NCI-H2227 (cell line): ENCODE data around the gene TGFBR3.

Experiments
- DNase-seq: peaks from one replicate; lab custom pipeline; 2025; ENCODE audit not compliant: unreplicated experiment; lab: John Stamatoyannopoulos, UW

TGFBR3 gene

DNA sequence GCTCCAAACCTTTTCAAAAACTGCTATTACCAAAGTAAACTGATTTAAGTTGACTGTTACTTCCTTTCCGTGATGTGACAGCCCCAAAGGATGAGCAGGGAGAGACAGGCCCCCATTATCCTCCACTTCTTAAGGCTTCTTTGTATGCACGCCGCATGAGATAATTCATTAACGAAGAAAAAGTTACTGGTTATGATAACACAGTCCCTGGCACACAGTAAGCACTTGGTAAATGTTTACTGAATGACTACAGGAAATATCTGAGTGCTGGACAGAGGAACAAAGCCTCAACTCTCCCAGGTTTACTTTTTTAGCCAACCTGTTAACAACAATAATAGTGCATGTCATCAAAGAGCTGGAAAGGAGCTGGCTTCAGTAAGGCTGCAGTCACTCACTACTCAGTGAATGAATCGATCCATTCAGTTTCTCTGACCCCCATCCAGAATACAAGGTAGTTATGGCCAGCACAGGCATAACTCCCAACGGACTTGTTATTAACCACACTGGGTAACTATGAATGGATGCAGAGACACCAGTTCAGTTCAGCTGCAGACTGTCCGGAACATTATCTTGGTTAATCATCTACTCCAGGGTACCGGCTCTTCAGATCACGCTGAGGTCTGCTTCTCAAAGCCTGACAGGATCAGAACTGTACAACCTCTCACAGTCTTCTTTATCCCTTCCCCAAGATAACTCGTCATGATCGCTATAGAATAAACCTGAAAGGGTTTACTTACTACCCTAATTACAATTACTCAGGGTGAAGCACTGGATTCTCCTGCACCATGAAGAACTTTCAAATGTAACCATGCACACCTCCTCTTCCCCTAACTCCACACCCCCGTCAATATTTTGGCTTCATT, 58.3 kb downstream of the TGFBR3 start:
- DNase-seq, result no peak

DNA sequence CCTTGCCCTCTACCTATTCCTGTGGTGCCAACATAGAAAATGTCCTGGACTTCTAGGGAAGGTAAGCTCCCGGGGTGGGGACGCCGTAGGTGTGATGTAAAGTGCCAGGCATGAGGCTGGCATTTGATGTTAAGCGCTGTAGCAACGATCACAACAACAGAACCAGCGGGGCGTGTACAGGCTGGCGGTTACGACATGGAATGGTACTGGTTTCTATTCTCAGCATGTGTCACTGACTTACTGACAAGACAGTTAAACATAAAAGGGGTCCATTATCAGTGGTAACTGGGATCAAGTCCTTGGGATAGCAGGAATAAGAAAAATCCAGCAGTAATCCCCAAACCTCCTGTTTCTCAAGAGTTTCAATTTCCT, 58.9 kb downstream of the TGFBR3 start:
- DNase-seq, result no peak

- no peak for DNase-seq
Measured at GRCh38 chr1:91826649-91827048, 59.3 kb downstream of the TGFBR3 start.

DNA sequence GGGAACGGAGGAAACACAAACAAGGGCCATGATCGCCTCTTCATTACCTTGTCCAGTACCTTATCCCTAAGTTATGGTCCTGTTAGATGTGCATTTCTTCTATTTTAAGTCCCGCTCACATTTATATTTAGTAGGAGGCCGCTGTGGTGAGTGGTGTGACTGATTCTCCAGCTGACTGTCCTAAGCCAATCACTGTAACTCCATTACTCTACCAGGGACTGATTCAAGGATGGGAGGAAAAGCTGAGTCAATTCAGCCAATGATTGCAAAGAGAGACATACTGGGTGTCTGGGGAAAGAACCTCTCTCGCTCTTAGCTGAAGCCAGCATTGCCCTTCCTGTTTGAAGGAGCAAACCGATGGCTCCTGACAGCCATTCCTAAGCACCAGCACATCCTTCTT, 59.7 kb downstream of the TGFBR3 start:
- DNase-seq, result no peak

DNA sequence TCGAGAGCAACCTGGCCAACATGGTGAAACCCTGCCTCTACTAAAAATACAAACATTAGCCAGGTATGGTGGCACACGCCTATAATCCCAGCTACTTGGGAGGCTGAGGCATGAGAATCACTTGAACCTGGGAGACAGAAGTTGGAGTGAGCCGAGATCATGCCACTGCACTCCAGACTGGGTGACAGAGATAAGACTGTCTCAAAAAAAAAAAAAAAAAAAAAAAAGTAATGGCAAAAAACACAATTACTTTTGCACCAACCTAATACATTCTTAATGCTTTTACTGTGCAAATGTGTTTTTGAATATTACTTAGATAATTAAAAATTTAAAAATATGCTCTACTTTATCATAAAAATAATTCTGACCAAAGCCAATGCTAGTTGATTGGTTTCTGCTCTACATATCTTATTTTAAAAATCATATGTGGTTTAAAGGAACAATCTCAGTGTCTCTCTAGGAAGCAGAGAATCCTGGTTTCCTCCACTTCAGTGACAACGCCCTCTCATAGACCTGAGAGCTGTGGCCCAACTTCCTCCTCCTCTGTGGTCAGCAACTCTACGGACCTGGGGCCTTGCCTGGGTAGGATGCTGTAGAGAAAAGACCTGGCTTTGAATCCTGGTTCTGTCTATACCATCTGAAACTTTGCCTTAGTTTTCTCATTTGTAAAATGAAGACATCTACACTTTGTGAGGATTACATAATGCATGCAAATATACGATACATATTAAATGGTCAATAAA, 64.7 kb downstream of the TGFBR3 start:
- no peak for DNase-seq

DNA sequence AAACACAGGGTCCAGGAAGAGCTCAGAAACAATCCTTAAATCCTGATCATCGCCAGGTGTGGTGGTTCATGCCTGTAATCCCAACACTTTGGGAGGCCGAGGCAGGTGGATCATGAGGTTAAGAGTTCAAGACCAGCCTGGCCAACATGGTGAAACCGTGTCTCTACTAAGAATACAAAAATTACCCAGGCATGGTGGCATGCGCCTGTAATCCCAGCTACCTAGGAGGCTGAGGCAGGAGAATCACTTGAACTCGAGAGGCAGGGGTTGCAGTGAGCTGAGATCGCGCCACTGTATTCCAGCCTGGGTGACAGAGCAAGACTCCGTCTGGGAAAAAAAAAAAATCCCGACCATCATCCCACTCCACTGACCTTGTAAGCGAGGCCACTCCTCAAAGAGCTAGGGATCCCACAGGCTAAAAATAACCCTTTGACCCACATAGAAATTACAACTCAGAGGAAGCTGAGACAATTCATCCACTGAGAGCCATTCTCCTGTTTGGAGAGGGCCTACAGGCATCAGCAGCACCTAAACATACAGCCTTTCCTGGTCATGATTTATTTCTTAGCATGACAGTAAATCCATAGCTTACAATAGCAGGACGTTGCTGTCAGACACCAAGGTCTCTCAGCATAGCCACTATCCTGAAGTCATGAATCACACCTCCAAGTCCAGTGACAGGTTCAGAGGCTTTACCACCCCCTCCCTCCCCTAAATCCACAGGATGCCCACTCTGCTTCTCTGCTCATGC, 66.7 kb downstream of the TGFBR3 start:
- peak; percentile 67 for DNase-seq

GRCh38 chr1:91818713-91818975, 67.3 kb downstream of the TGFBR3 start:
- no peak for DNase-seq

- no peak for DNase-seq
Measured at GRCh38 chr1:91817211-91817905, 68.6 kb downstream of the TGFBR3 start.

- DNase-seq, result no peak
Measured at GRCh38 chr1:91816031-91816430, 69.9 kb downstream of the TGFBR3 start.

GRCh38 chr1:91814448-91814847, 71.5 kb downstream of the TGFBR3 start:
- DNase-seq, result no peak

DNA sequence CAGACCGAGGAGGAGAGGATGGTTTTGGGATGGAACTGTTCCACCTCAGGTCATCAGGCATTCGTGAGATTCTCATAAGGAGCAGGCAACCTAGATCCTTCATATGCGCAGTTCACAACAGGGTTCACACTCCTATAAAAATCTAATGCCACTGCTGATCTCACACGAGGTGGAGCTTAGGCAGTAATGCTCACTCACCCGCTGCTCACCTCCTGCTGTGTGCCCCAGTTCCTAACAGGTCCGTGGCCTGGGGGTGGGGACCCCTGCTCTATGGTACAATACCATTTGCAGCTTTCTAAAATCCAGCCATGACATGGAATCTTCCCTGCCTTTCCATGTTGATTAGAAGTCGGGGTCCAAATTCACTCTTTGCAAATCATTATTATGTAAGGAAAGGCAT, 72.1 kb downstream of the TGFBR3 start:
- DNase-seq, result no peak

DNA sequence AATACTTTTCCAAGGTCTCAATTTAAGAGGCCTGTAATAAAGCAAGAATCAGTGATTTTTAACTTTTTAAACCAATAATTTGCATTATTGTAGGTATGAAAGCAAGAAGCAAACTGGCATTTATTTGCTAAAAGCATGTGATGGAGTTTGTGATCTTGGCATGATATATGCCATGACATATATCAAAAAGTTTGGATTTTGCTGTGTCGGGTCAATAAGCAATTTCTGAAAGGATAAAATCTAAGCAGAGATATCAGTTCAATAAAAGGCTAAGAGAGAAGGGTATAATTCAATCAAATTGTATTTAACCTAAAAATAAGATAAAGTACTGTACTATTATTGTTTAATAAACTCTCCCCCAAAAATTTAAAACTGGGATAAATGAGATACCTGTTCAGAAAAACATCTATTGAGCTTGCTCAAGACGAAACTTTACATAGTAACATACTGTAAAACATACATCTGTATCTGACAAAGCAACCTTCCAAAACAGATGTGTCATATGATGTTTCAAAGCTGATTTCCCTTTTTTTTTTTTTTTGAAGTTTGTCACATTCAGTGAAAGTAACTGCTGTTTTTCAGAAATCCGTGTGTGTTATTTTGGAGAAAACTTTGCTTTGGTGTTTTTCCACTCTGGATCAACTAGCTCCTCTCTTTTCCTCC, 74.5 kb downstream of the TGFBR3 start:
- no peak for DNase-seq

GRCh38 chr1:91809317-91809716, 76.6 kb downstream of the TGFBR3 start:
- DNase-seq, result no peak

GRCh38 chr1:91807921-91808620, 77.9 kb downstream of the TGFBR3 start:
- DNase-seq, result no peak

DNA sequence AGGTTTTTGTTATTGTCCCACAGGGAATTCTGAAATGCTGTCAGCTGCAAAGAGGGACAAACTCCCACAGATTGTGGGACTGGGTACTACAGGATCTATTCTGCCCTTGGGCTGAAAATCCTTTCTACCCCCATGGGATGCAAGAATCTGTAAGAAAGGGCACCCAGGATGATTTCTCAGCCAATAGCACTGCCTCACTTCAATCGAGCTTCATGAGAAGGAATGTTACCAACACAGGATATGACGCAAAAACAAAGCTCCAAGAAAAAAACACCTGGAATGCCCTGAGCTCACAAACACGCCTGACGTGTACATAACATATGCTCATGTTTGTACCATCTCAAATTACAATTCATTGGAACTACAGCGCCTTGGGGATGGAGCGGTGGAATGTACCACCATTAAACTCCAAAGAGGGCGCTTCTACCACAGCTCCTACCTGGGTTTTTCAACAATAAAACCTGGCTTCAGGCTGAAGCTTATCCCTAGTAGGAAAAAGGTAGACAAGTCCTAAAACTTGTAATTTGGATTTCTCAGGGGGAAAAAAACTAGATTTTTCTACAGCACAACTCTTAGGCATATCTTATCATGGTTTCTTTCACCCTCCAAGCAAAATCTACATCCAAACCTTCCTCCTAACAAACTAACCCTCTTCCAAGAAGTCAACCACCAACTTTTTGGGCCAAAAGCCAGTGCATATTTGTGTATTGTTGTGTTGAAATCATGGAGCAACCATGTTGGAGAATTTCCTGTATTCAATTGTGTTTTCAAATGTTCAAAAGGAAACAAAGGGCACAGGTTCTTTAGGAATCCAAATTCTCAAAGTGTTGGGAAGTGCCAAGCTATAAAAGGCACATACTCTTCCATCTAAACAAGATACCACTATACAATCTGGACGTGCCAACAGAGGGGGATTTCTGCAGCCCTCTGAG, 78.9 kb downstream of the TGFBR3 start:
- DNase-seq, result no peak

- DNase-seq, result peak; percentile 47
Measured at GRCh38 chr1:91806181-91806768, 79.7 kb downstream of the TGFBR3 start.

DNA sequence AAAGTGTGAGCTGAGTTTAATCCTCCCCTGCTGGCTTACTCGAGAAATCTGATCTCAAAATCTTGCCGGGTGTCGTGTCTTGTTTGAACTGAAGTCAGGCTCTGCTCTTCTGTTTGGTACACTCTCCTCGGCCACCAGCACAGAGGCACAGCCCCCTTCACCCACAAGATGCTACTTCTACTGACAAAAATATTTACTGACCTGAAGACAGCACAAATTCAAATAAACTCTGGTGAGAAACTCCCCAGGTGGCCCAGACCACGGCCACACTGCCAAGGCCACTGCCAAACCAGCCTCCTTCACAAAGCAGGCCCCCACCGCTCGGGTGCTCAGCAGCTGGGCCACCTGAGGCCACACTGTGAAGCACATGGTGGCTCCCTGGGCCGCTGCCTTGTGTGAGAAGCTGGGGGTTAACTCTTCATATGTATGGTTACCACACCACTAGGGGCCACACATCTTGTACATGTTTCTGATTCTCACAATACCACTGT, 80.6 kb downstream of the TGFBR3 start:
- no peak for DNase-seq

DNA sequence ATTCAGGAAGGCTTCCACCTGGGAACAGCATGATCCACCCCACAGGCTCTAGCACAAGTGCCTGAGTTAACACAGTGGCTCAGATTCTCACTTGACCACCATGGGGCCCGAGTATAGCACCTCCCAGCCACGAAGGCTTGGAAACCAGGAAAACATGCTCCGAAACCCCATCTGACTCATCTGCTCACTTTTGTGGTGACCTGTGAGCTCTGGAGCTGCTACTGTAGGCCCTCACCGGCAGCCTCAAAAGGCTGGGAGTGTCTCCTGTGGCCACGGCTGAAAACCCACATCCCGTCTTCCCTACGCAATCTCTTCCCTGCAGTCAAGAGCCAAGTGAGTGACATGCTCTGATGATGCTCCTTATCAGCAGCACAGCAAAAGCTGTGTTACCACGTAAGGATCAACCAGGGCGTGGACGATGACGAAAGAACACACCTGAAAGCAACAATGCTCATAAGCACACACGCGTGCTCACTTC, 81.4 kb downstream of the TGFBR3 start:
- no peak for DNase-seq
